HG03558 (cell line): ENCODE results near the gene KIR2DL1.
"Not testable (repeated sequence)": the region's sequence is repeated elsewhere in the genome, so short reads cannot be mapped to it uniquely, and the experiment has no call there.

Experiments
- ATAC-seq: cut with Tn5 transposase; IDR thresholded peaks from one replicate; pipeline ENCODE4 v1.9.1; 2021; ENCODE audit warnings: moderate number of reproducible peaks; ENCODE audit not compliant: unreplicated experiment; ENCODE audit errors: extremely low read depth

The KIR2DL1 gene

GRCh38 chr19:54769646-54770045 lies at the start of gene KIR2DL1:
Gene KIR2DL1, plus strand, starts transcription at chr19:54769793. Its CDS starts 58 bp downstream, at chr19:54769851.
- ATAC-seq = not testable (repeated sequence)

GRCh38 chr19:54724142-54724541 lies 45.5 kb upstream of the KIR2DL1 start, which contains the start of gene KIR3DL3:
Gene KIR3DL3, plus strand, starts transcription at chr19:54724442. Its CDS starts 55 bp downstream, at chr19:54724497.
- ATAC-seq = no peak

- no peak for ATAC-seq
Measured at GRCh38 chr19:54724644-54725043, 44.9 kb upstream of the KIR2DL1 start.

- ATAC-seq = no peak
Measured at GRCh38 chr19:54725321-54725720, 44.3 kb upstream of the KIR2DL1 start.

- ATAC-seq = no peak
Measured at GRCh38 chr19:54727562-54727961, 42.0 kb upstream of the KIR2DL1 start.

- no peak for ATAC-seq
Measured at GRCh38 chr19:54728167-54728566, 41.4 kb upstream of the KIR2DL1 start.

- no peak for ATAC-seq
Measured at GRCh38 chr19:54729416-54730188, 40.0 kb upstream of the KIR2DL1 start.

- ATAC-seq = no peak
Measured at GRCh38 chr19:54731191-54731590, 38.4 kb upstream of the KIR2DL1 start.

GRCh38 chr19:54738306-54738705 lies 31.3 kb upstream of the KIR2DL1 start, which contains the start of gene KIR2DL3:
Gene KIR2DL3, plus strand, starts transcription at chr19:54738513. Its CDS starts 33 bp downstream, at chr19:54738546.
- not testable (repeated sequence) for ATAC-seq

- no peak for ATAC-seq
Measured at GRCh38 chr19:54738715-54739114, 30.9 kb upstream of the KIR2DL1 start.

- ATAC-seq = no peak
Measured at GRCh38 chr19:54739587-54740497, 29.8 kb upstream of the KIR2DL1 start.

- ATAC-seq = not testable (repeated sequence)
Measured at GRCh38 chr19:54741950-54742349, 27.6 kb upstream of the KIR2DL1 start.

GRCh38 chr19:54744080-54744479 lies 25.5 kb upstream of the KIR2DL1 start:
- ATAC-seq = not testable (repeated sequence)

- ATAC-seq = not testable (repeated sequence)
Measured at GRCh38 chr19:54747614-54748322, 21.8 kb upstream of the KIR2DL1 start.

- not testable (repeated sequence) for ATAC-seq
Measured at GRCh38 chr19:54750276-54750675, 19.3 kb upstream of the KIR2DL1 start.

- ATAC-seq = not testable (repeated sequence)
Measured at GRCh38 chr19:54756204-54757110, 13.1 kb upstream of the KIR2DL1 start.

GRCh38 chr19:54758577-54758976 lies 11.0 kb upstream of the KIR2DL1 start:
- ATAC-seq = not testable (repeated sequence)

- ATAC-seq = not testable (repeated sequence)
Measured at GRCh38 chr19:54764219-54764618, 5.4 kb upstream of the KIR2DL1 start.

- ATAC-seq = not testable (repeated sequence)
Measured at GRCh38 chr19:54766464-54766863, 3.1 kb upstream of the KIR2DL1 start.
